H9 (cell line): ENCODE measurements around the gene B4GALT3. TPM values are rescaled to one million over a fixed set of nuclear protein-coding genes. Genes with fewer than 3 reads are reported as not detected.

Source experiments
- DNase-seq: peaks from one replicate; pipeline ENCODE4 v3.0.0-alpha.2; 2017
- H2AFZ ChIP-seq: one replicate; pipeline ENCODE4 v1.6.1; 2013; ENCODE audit warnings: mild to moderate bottlenecking, low read length, control low read depth, moderate library complexity
- H2AK5ac ChIP-seq: 2 replicates; pipeline ENCODE4 v1.6.1; 2013; ENCODE audit warnings: low read length, control low read depth, mixed read lengths; ENCODE audit not compliant: insufficient read length
- H2BK120ac ChIP-seq: one replicate; pipeline ENCODE4 v1.6.1; 2013; ENCODE audit warnings: low read depth, mild to moderate bottlenecking, low read length, control low read depth, inconsistent platforms; ENCODE audit not compliant: poor library complexity, severe bottlenecking
- H2BK12ac ChIP-seq: 2 replicates; pipeline ENCODE4 v1.6.1; 2013; ENCODE audit warnings: low read length, control low read depth, mixed read lengths, low read depth; ENCODE audit not compliant: insufficient read length
- H2BK15ac ChIP-seq: 2 replicates; pipeline ENCODE4 v1.6.1; 2013; ENCODE audit warnings: low read depth, low read length, control low read depth
- H2BK20ac ChIP-seq: one replicate; pipeline ENCODE4 v1.6.1; 2013; ENCODE audit warnings: low read depth, mild to moderate bottlenecking, low read length, control low read depth, inconsistent platforms; ENCODE audit not compliant: poor library complexity, severe bottlenecking
- H2BK5ac ChIP-seq: 2 replicates; pipeline ENCODE4 v1.6.1; 2013; ENCODE audit warnings: low read length, control low read depth, mixed read lengths; ENCODE audit not compliant: insufficient read length
- H3K14ac ChIP-seq: 2 replicates; pipeline ENCODE4 v1.6.1; 2013; ENCODE audit warnings: low read length, control low read depth; ENCODE audit not compliant: insufficient read depth
- H3K18ac ChIP-seq: 2 replicates; pipeline ENCODE4 v1.6.1; 2013; ENCODE audit warnings: low read depth, mild to moderate bottlenecking, mixed read lengths, low read length, control low read depth; ENCODE audit not compliant: insufficient read length
- H3K23ac ChIP-seq: 2 replicates; pipeline ENCODE4 v1.6.1; 2013; ENCODE audit warnings: low read length, control low read depth, mixed read lengths, low read depth; ENCODE audit not compliant: insufficient read length
- H3K23me2 ChIP-seq: 2 replicates; pipeline ENCODE4 v1.6.1; 2013; ENCODE audit warnings: low read depth, mild to moderate bottlenecking, mixed read lengths, low read length, control low read depth; ENCODE audit not compliant: insufficient read length, poor library complexity, severe bottlenecking
- H3K27ac ChIP-seq: 2 replicates; pipeline ENCODE4 v1.5.1; 2013; ENCODE audit warnings: low read length, control low read depth, mixed read lengths, low read depth; ENCODE audit not compliant: insufficient read length
- H3K27me3 ChIP-seq: 2 replicates; pipeline ENCODE4 v1.6.1; 2013; ENCODE audit warnings: low read length, control low read depth, inconsistent platforms; ENCODE audit not compliant: insufficient read depth
- H3K4ac ChIP-seq: 2 replicates; pipeline ENCODE4 v1.6.1; 2013; ENCODE audit warnings: low read depth, mild to moderate bottlenecking, control low read depth, inconsistent platforms, low read length, moderate library complexity
- H3K4me1 ChIP-seq: 2 replicates; pipeline ENCODE4 v1.6.1; 2013; ENCODE audit warnings: low read length, control low read depth, inconsistent platforms; ENCODE audit not compliant: insufficient read depth
- H3K4me2 ChIP-seq: 2 replicates; pipeline ENCODE4 v1.6.1; 2013; ENCODE audit warnings: low read length, control low read depth, mixed read lengths; ENCODE audit not compliant: insufficient read length, insufficient read depth
- H3K56ac ChIP-seq: 2 replicates; pipeline ENCODE4 v1.6.1; 2013; ENCODE audit warnings: low read depth, mild to moderate bottlenecking, mixed read lengths, low read length, control low read depth; ENCODE audit not compliant: insufficient read length
- H3K79me1 ChIP-seq: 2 replicates; pipeline ENCODE4 v1.6.1; 2013; ENCODE audit warnings: low read depth, mild to moderate bottlenecking, moderate library complexity, low read length, control low read depth, inconsistent platforms; ENCODE audit not compliant: insufficient read depth, poor library complexity, severe bottlenecking
- H3K79me2 ChIP-seq: 2 replicates; pipeline ENCODE4 v1.6.1; 2013; ENCODE audit warnings: low read length, control low read depth, inconsistent platforms; ENCODE audit not compliant: insufficient read depth
- H3K9ac ChIP-seq: 2 replicates; pipeline ENCODE4 v1.6.1; 2013; ENCODE audit warnings: low read length, control low read depth, mixed read lengths; ENCODE audit not compliant: insufficient read length; ENCODE audit errors: extremely low read depth
- H3K9me3 ChIP-seq: one replicate; pipeline ENCODE4 v1.6.1; 2013; ENCODE audit warnings: low read depth, low read length, inconsistent platforms; ENCODE audit not compliant: control insufficient read depth
- H3T11ph ChIP-seq: one replicate; pipeline ENCODE4 v1.6.1; 2013; ENCODE audit warnings: mild to moderate bottlenecking, low read length, control low read depth, inconsistent platforms
- H4K20me1 ChIP-seq: one replicate; pipeline ENCODE4 v1.6.1; 2013; ENCODE audit not compliant: control insufficient read depth, insufficient read length, insufficient read depth
- H4K5ac ChIP-seq: 2 replicates; pipeline ENCODE4 v1.6.1; 2013; ENCODE audit warnings: low read depth, mild to moderate bottlenecking, mixed read lengths, low read length, control low read depth; ENCODE audit not compliant: insufficient read length
- H4K8ac ChIP-seq: replicated peaks from 2 replicates; pipeline ENCODE4 v1.6.1; 2013; ENCODE audit warnings: low read length, control low read depth, mixed read lengths, low read depth; ENCODE audit not compliant: insufficient read length
- H4K91ac ChIP-seq: 2 replicates; pipeline ENCODE4 v1.6.1; 2013; ENCODE audit warnings: low read depth, mild to moderate bottlenecking, moderate library complexity, mixed read lengths, low read length, control low read depth; ENCODE audit not compliant: insufficient read length
- H3K27ac Mint-ChIP-seq, 3 experiments: 2 replicates in 2 of 3; 3 replicates in 1 of 3; pipeline ENCODE4 v1.8.0; 2020 to 2021; ENCODE audit warnings: mixed read lengths in 3 of 3, mild to moderate bottlenecking in 1 of 3, moderate library complexity in 1 of 3
- H3K27me3 Mint-ChIP-seq: 2 replicates; pipeline ENCODE4 v1.8.0; 2021; ENCODE audit warnings: low read depth, mild to moderate bottlenecking, moderate library complexity, mixed read lengths
- H3K36me3 Mint-ChIP-seq, 3 experiments: 2 replicates in 2 of 3; 3 replicates in 1 of 3; pipeline ENCODE4 v1.8.0; 2020 to 2021; ENCODE audit warnings: low read depth in 3 of 3, mixed read lengths in 3 of 3; ENCODE audit not compliant: insufficient read depth in 1 of 3
- H3K4me1 Mint-ChIP-seq, 2 experiments: 2 replicates each; pipeline ENCODE4 v1.8.0; 2020; ENCODE audit warnings: mixed read lengths in 2 of 2
- H3K4me3 Mint-ChIP-seq, 2 experiments: 2 replicates in 1 of 2; 3 replicates in 1 of 2; pipeline ENCODE4 v1.8.0; 2020 to 2021; ENCODE audit warnings: mild to moderate bottlenecking in 2 of 2, mixed read lengths in 2 of 2, moderate library complexity in 1 of 2
- H3K9me3 Mint-ChIP-seq, 2 experiments: 2 replicates in 1 of 2; 3 replicates in 1 of 2; pipeline ENCODE4 v1.8.0; 2020; ENCODE audit warnings: mild to moderate bottlenecking in 2 of 2, mixed read lengths in 2 of 2, moderate library complexity in 1 of 2
- WGBS: extraction: QIAGEN DNeasy Blood & Tissue Kit; methylation state at CpG from one replicate; pipeline ENCODE4 v1.1.7; 2013; ENCODE audit warnings: missing lambda C conversion rate, low lambda C conversion rate, mixed read lengths; ENCODE audit not compliant: insufficient read length; ENCODE audit errors: extremely low coverage; 5-methylcytosine and 5-hydroxymethylcytosine counted together
- total RNA-seq: library from RNA; stranded (reverse); gene quantifications from 2 replicates; pipeline ENCODE4 v1.2.1, GENCODE V29; 2021
- TF ChIP-seq, protein P1 (sequence below): fragments of 200-600 bp; sonication (generic); conservative IDR thresholded peaks from 3 replicates; pipeline ENCODE4 v1.8.0; 2021; ENCODE audit warnings: antibody characterized with exemption, mild to moderate bottlenecking

B4GALT3 gene
- total RNA-seq, 1 experiment from 2014 or later = 31.8 TPM

DNA sequence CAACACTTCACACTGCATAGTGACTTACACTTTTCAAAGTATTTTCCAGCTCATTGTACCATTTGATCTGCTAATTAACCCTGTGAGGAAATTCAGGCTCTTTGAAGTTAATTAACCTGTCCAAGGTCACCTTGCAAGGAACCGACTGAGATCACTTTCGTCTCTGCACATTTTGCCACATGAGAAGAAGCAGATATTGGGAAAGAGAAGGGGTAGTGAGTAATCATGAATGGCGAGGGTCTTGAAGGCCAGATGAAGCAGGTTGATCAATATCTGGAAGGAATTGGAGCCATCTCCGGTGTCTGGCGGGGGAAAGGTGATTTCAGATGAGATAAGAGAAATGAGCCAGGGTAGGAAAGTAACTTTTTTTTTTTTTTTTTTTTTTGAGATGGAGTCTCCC, 42.7 kb upstream of the B4GALT3 start:
- no peak overlapping the region for H4K5ac ChIP-seq
- Mint-ChIP-seq H3K4me3 (no peak overlapping the region), H3K9me3 (no peaks in the 10 kb centered on the region), H3K36me3 (peaks cover 0 to 3% (median 3%) of the 10 kb centered on the region in 3 experiments; a peak in 4 of 7 replicates), H3K27ac (no peak overlapping the region), H3K27me3 (no peaks in the 10 kb centered on the region), H3K4me1 (peaks cover 17 to 41% of the 10 kb centered on the region in 2 experiments)
- no peak overlapping the region for H3K4me2 ChIP-seq
- no peak overlapping the region for H2BK12ac ChIP-seq
- H3K4ac ChIP-seq = no peak overlapping the region
- DNase-seq = no peak
- H3K9me3 ChIP-seq = no peaks in the 10 kb centered on the region
- no peak overlapping the region for H2AFZ ChIP-seq
- no peaks in the 10 kb centered on the region for H4K20me1 ChIP-seq
- no peak overlapping the region for H3K14ac ChIP-seq
- no peaks in the 10 kb centered on the region for H3K23me2 ChIP-seq
- no peak overlapping the region for H2AK5ac ChIP-seq
- H3K23ac ChIP-seq = no peak overlapping the region
- no peak overlapping the region for H3K27ac ChIP-seq
- H3K18ac ChIP-seq = no peak overlapping the region
- H3K4me1 ChIP-seq = peaks cover 4% of the 10 kb centered on the region; the same call in 1 of the 2 replicates
- no peak overlapping the region for H2BK15ac ChIP-seq
- WGBS = no CpG with 5 or more reads among the region's 5 CpGs
- H2BK20ac ChIP-seq = no peak overlapping the region
- no peak overlapping the region for H4K91ac ChIP-seq
- H3T11ph ChIP-seq = no peak overlapping the region
- H3K56ac ChIP-seq = no peak overlapping the region
- no peak overlapping the region for H3K9ac ChIP-seq
- no peak overlapping the region for H4K8ac ChIP-seq
- no peaks in the 10 kb centered on the region for H3K79me1 ChIP-seq
- no peak overlapping the region for H2BK120ac ChIP-seq
- TF ChIP-seq, protein P1, sequence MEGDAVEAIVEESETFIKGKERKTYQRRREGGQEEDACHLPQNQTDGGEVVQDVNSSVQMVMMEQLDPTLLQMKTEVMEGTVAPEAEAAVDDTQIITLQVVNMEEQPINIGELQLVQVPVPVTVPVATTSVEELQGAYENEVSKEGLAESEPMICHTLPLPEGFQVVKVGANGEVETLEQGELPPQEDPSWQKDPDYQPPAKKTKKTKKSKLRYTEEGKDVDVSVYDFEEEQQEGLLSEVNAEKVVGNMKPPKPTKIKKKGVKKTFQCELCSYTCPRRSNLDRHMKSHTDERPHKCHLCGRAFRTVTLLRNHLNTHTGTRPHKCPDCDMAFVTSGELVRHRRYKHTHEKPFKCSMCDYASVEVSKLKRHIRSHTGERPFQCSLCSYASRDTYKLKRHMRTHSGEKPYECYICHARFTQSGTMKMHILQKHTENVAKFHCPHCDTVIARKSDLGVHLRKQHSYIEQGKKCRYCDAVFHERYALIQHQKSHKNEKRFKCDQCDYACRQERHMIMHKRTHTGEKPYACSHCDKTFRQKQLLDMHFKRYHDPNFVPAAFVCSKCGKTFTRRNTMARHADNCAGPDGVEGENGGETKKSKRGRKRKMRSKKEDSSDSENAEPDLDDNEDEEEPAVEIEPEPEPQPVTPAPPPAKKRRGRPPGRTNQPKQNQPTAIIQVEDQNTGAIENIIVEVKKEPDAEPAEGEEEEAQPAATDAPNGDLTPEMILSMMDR = no peak
- H3K79me2 ChIP-seq = no peaks in the 10 kb centered on the region
- H3K27me3 ChIP-seq = no peaks in the 10 kb centered on the region
- no peak overlapping the region for H2BK5ac ChIP-seq
